ENCODE measurements around the gene ZMYND11. TPM values are rescaled to one million over a fixed set of nuclear protein-coding genes. Genes with fewer than 3 reads are reported as not detected.

The ZMYND11 gene
- total and polyA plus RNA-seq, 2 of the 13 experiments (the other 11 are each of a cell fraction or from before 2014, with no cell fraction given): 17.5 to 38.7 TPM

GRCh38 chr10:90161-90560, 45.1 kb upstream of the ZMYND11 start (continued):
- TF ChIP-seq FOXP4 (CRISPR knock-in tag; IDR thresholded peaks at IDR 0.05): peak; percentile 63; the same call in 1 of the 2 replicates
- TF ChIP-seq HDAC1 (CRISPR knock-in tag; IDR thresholded peaks at IDR 0.05): no peak
- no peak for TF ChIP-seq CHD2 (IDR thresholded peaks at IDR 0.05; ENCODE audit: low read depth, low read length)
- TF ChIP-seq HHEX (CRISPR knock-in tag; IDR thresholded peaks at IDR 0.05): no peak
- 0 out of 4 replicates have a peak, but pooled peaks of 1 of the 2 experiments have one; percentile 34 for TF ChIP-seq EP300 (IDR thresholded peaks at IDR 0.05; ENCODE audit: low read depth in 2 of 2, low read length in 2 of 2)
- TF ChIP-seq EP300 (CRISPR knock-in tag; IDR thresholded peaks at IDR 0.05; ENCODE audit: borderline replicate concordance): no peak
- 0 out of 2 replicates have a peak, but pooled peaks have one; percentile 29 for TF ChIP-seq NFIC (IDR thresholded peaks at IDR 0.05; ENCODE audit: low read length)
- no peak for TF ChIP-seq ZBTB1 (CRISPR knock-in tag; IDR thresholded peaks at IDR 0.05; ENCODE audit: borderline replicate concordance)
- TF ChIP-seq, protein P1, sequence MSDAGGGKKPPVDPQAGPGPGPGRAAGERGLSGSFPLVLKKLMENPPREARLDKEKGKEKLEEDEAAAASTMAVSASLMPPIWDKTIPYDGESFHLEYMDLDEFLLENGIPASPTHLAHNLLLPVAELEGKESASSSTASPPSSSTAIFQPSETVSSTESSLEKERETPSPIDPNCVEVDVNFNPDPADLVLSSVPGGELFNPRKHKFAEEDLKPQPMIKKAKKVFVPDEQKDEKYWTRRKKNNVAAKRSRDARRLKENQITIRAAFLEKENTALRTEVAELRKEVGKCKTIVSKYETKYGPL (CRISPR knock-in tag; IDR thresholded peaks at IDR 0.05): no peak
- no peak for TF ChIP-seq ZSCAN12 (CRISPR knock-in tag; IDR thresholded peaks at IDR 0.05)
- TF ChIP-seq FOXP1 (IDR thresholded peaks at IDR 0.05): no peak
- peak; percentile 20; the same call in 1 of the 2 replicates for TF ChIP-seq FOXP1 (CRISPR knock-in tag; IDR thresholded peaks at IDR 0.05)
- TF ChIP-seq RBFOX2 (IDR thresholded peaks at IDR 0.05; ENCODE audit: low read depth, low read length): no peak
- no peak for TF ChIP-seq JDP2 (CRISPR knock-in tag; IDR thresholded peaks at IDR 0.05; ENCODE audit: borderline replicate concordance)
- TF ChIP-seq, protein P2, sequence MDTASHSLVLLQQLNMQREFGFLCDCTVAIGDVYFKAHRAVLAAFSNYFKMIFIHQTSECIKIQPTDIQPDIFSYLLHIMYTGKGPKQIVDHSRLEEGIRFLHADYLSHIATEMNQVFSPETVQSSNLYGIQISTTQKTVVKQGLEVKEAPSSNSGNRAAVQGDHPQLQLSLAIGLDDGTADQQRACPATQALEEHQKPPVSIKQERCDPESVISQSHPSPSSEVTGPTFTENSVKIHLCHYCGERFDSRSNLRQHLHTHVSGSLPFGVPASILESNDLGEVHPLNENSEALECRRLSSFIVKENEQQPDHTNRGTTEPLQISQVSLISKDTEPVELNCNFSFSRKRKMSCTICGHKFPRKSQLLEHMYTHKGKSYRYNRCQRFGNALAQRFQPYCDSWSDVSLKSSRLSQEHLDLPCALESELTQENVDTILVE (CRISPR knock-in tag; IDR thresholded peaks at IDR 0.05): no peak
- no peak for TF ChIP-seq ZNF234 (CRISPR knock-in tag; conservative IDR thresholded peaks at IDR 0.05)
- TF ChIP-seq LCORL (IDR thresholded peaks at IDR 0.05): no peak
- no peak for TF ChIP-seq LCORL (CRISPR knock-in tag; IDR thresholded peaks at IDR 0.05)
- TF ChIP-seq, protein P3, sequence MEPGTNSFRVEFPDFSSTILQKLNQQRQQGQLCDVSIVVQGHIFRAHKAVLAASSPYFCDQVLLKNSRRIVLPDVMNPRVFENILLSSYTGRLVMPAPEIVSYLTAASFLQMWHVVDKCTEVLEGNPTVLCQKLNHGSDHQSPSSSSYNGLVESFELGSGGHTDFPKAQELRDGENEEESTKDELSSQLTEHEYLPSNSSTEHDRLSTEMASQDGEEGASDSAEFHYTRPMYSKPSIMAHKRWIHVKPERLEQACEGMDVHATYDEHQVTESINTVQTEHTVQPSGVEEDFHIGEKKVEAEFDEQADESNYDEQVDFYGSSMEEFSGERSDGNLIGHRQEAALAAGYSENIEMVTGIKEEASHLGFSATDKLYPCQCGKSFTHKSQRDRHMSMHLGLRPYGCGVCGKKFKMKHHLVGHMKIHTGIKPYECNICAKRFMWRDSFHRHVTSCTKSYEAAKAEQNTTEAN (CRISPR knock-in tag; conservative IDR thresholded peaks at IDR 0.05): no peak
- no peak for TF ChIP-seq PLRG1 (conservative IDR thresholded peaks at IDR 0.05)
- no peak for TF ChIP-seq MAZ (IDR thresholded peaks at IDR 0.05; ENCODE audit: borderline replicate concordance, low read depth, low read length)
- no peak for TF ChIP-seq MAZ (CRISPR knock-in tag; IDR thresholded peaks at IDR 0.05; ENCODE audit: low read depth)
- no peak for TF ChIP-seq FLYWCH1 (CRISPR knock-in tag; IDR thresholded peaks at IDR 0.05)
- TF ChIP-seq MED8 (CRISPR knock-in tag; IDR thresholded peaks at IDR 0.05; ENCODE audit: insufficient replicate concordance): no peak
- no peak for TF ChIP-seq REXO4 (CRISPR knock-in tag; IDR thresholded peaks at IDR 0.05; ENCODE audit: borderline replicate concordance)
- no peak for TF ChIP-seq ZNF530 (CRISPR knock-in tag; IDR thresholded peaks at IDR 0.05; ENCODE audit: low read depth)
- no peak for TF ChIP-seq KLF11 (CRISPR knock-in tag; IDR thresholded peaks at IDR 0.05)
- no peak for TF ChIP-seq SCMH1 (CRISPR knock-in tag; IDR thresholded peaks at IDR 0.05; ENCODE audit: borderline replicate concordance)
- no peak for TF ChIP-seq CBX5 (CRISPR knock-in tag; IDR thresholded peaks at IDR 0.05; ENCODE audit: borderline replicate concordance)
- TF ChIP-seq HNF4A (CRISPR knock-in tag; IDR thresholded peaks at IDR 0.05): peak; percentile 61
- TF ChIP-seq DPF2 (CRISPR knock-in tag; IDR thresholded peaks at IDR 0.05; ENCODE audit: borderline replicate concordance, low read depth): no peak

Measured in HepG2 (cell line).